Measurements from ENCODE around the gene PRKCE. TPM values are rescaled to one million over a fixed set of nuclear protein-coding genes. Genes with fewer than 3 reads are reported as not detected.
A peak's percentile ranks its signal among the peaks of the same experiment; 100 is the strongest.

PRKCE gene
- total RNA-seq, 1 donor from 2014 or later, result 12.0 TPM

GRCh38 chr2:45652090-45653031 is 886 bp downstream of the PRKCE start:
- peak overlapping the region; percentile 82 for H3K27ac Mint-ChIP-seq (ENCODE audit: unreplicated experiment)
- no peaks in the 10 kb centered on the region for H3K27me3 Mint-ChIP-seq (ENCODE audit: low read depth)

DNA sequence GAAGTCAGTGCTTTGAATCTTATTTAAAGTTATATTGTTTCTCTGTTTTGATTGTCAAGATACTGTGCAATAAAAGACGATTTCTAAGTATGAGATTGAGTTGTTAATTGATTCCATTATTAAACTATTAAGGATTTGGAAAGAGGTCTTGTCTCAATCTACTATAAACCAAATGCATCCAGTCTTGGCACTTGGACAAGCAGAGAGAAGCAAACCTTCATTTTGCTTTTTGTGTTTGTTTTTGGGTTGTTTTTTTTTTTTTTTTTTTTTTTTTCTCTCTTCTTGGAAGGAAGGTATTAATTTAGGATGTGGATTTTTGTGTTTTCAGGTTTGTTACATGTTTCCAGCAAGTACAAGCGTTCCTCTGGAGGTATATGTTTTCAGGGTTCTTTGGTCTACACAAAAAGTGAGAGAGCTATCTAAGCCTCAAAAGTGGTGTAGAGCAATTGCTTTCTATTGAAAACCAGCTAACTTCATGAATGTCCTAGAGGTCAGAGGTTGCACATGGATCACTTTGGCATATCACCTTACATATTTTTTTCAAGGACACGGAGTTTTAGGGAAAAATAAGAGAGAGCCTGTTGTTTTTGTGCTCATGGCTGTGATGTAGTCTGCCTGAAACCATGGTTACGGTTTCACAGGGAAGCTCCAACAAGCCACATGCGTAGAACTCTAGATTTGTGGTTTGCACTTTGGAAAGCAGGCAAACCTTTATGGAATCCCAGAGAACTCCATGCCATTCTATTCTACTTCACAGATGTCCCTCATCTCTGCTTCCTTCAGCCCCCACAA is 1.8 kb downstream of the PRKCE start:
- peak overlapping the region; percentile 82 for H3K27ac Mint-ChIP-seq (ENCODE audit: unreplicated experiment)
- no peaks in the 10 kb centered on the region for H3K9me3 Mint-ChIP-seq (ENCODE audit: low read depth)
- no peaks in the 10 kb centered on the region for H3K27me3 Mint-ChIP-seq (ENCODE audit: low read depth)
- no peak for DNase-seq (ENCODE audit: low spot score)
- no peaks in the 10 kb centered on the region for H3K36me3 Mint-ChIP-seq (ENCODE audit: low read depth)
- H3K4me3 Mint-ChIP-seq (ENCODE audit: unreplicated experiment), result peak overlapping the region; percentile 81
- TF ChIP-seq, protein P1, sequence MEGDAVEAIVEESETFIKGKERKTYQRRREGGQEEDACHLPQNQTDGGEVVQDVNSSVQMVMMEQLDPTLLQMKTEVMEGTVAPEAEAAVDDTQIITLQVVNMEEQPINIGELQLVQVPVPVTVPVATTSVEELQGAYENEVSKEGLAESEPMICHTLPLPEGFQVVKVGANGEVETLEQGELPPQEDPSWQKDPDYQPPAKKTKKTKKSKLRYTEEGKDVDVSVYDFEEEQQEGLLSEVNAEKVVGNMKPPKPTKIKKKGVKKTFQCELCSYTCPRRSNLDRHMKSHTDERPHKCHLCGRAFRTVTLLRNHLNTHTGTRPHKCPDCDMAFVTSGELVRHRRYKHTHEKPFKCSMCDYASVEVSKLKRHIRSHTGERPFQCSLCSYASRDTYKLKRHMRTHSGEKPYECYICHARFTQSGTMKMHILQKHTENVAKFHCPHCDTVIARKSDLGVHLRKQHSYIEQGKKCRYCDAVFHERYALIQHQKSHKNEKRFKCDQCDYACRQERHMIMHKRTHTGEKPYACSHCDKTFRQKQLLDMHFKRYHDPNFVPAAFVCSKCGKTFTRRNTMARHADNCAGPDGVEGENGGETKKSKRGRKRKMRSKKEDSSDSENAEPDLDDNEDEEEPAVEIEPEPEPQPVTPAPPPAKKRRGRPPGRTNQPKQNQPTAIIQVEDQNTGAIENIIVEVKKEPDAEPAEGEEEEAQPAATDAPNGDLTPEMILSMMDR (IDR thresholded peaks at IDR 0.05), result no peak
- peaks cover 32% of the 10 kb centered on the region for H3K4me1 Mint-ChIP-seq (ENCODE audit: low read depth)

More at GRCh38 chr2:45652090-45653031, 886 bp downstream of the PRKCE start:
- no peak for DNase-seq (ENCODE audit: low spot score)
- Mint-ChIP-seq H3K4me1 (ENCODE audit: low read depth) (peaks cover 32% of the 10 kb centered on the region), H3K4me3 (ENCODE audit: unreplicated experiment) (peak overlapping the region; percentile 81), H3K36me3 (ENCODE audit: low read depth) (no peaks in the 10 kb centered on the region), H3K9me3 (ENCODE audit: low read depth) (no peaks in the 10 kb centered on the region)
- TF ChIP-seq, protein P1 (IDR thresholded peaks at IDR 0.05), result no peak

GRCh38 chr2:45654250-45654649 is 2.8 kb downstream of the PRKCE start:
- no peak overlapping the region for H3K27ac Mint-ChIP-seq (ENCODE audit: unreplicated experiment)
- peaks cover 31% of the 10 kb centered on the region for H3K4me1 Mint-ChIP-seq (ENCODE audit: low read depth)
- H3K4me3 Mint-ChIP-seq (ENCODE audit: unreplicated experiment), result no peak overlapping the region
- no peak for DNase-seq (ENCODE audit: low spot score)
- TF ChIP-seq, protein P1 (IDR thresholded peaks at IDR 0.05), result no peak
- no peaks in the 10 kb centered on the region for H3K27me3 Mint-ChIP-seq (ENCODE audit: low read depth)
- H3K9me3 Mint-ChIP-seq (ENCODE audit: low read depth), result no peaks in the 10 kb centered on the region
- H3K36me3 Mint-ChIP-seq (ENCODE audit: low read depth), result no peaks in the 10 kb centered on the region

DNA sequence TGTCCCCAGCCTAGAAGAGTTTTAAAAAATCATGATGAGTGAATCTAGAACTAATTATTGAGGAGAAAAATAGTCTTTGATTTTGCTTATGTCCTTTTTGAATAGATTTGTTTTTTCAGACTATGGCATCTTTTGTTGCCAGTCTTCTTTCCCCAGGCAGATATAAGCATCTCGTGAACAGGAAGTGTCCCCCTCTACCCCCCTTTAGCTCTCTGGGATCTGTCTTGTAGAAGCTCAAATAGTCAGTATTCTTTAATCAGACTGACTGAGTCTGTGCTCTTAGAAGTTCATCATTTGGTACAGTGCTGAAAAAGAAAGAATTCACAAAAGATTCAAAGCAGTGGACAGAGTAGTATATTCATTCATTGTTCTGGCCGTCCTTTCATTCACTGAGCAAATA is 10.4 kb downstream of the PRKCE start:
- TF ChIP-seq, protein P1 (IDR thresholded peaks at IDR 0.05), result no peak
- Mint-ChIP-seq H3K27ac (ENCODE audit: unreplicated experiment) (no peak overlapping the region), H3K4me3 (ENCODE audit: unreplicated experiment) (no peak overlapping the region), H3K9me3 (ENCODE audit: low read depth) (no peaks in the 10 kb centered on the region), H3K36me3 (ENCODE audit: low read depth) (no peaks in the 10 kb centered on the region), H3K27me3 (ENCODE audit: low read depth) (no peaks in the 10 kb centered on the region), H3K4me1 (ENCODE audit: low read depth) (no peaks in the 10 kb centered on the region)
- DNase-seq (ENCODE audit: low spot score), result no peak

GRCh38 chr2:45664635-45665261 is 13.3 kb downstream of the PRKCE start:
- Mint-ChIP-seq H3K27ac (ENCODE audit: unreplicated experiment) (no peak overlapping the region), H3K9me3 (ENCODE audit: low read depth) (no peaks in the 10 kb centered on the region), H3K4me1 (ENCODE audit: low read depth) (peaks cover 3% of the 10 kb centered on the region), H3K4me3 (ENCODE audit: unreplicated experiment) (no peak overlapping the region), H3K36me3 (ENCODE audit: low read depth) (no peaks in the 10 kb centered on the region), H3K27me3 (ENCODE audit: low read depth) (no peaks in the 10 kb centered on the region)
- no peak for DNase-seq (ENCODE audit: low spot score)
- TF ChIP-seq, protein P1 (IDR thresholded peaks at IDR 0.05), result no peak
